A673 (cell line): ENCODE data around the gene LRRC25. TPM values are rescaled to one million over a fixed set of nuclear protein-coding genes. Genes with fewer than 3 reads are reported as not detected.

Experiments
- BruUV-seq: library from RNA; stranded (reverse); fragments of 400-500 nt; replicated peaks from 2 replicates; lab custom pipeline; 2021; lab: Mats Ljungman, UMichigan
- CTCF ChIA-PET: fragments of 300-600 bp; sonication (Branson Sonifier 250); formaldehyde crosslinking; loops from one replicate; lab custom pipeline; 2022; ENCODE audit warnings: antibody characterized with exemption; lab: Charles Lee
- POLR2A ChIA-PET: fragments of 300-600 bp; sonication (Branson Sonifier 250); formaldehyde crosslinking; loops from one replicate; lab custom pipeline; 2022; ENCODE audit warnings: antibody characterized with exemption; ENCODE audit not compliant: low non-redundant PET; lab: Charles Lee
- DNase-seq: peaks from one replicate; pipeline ENCODE4 v3.0.0-alpha.2; 2015; ENCODE audit warnings: low spot score
- H3K27ac ChIP-seq: fragments of 200-600 bp; sonication (generic); 2 replicates; pipeline ENCODE4 v1.5.1; 2016; ENCODE audit warnings: mixed run types, low read depth, mild to moderate bottlenecking, mixed read lengths, antibody characterized with exemption, low read length; ENCODE audit not compliant: poor library complexity, severe bottlenecking
- H3K27me3 ChIP-seq: fragments of 200-600 bp; sonication (generic); replicated peaks from 2 replicates; pipeline ENCODE4 v1.6.1; 2017; ENCODE audit warnings: mixed run types, low read depth, mild to moderate bottlenecking, mixed read lengths, antibody characterized with exemption, low read length; ENCODE audit not compliant: insufficient read depth, poor library complexity
- H3K36me3 ChIP-seq: fragments of 200-600 bp; sonication (generic); 2 replicates; pipeline ENCODE4 v1.6.1; 2016; ENCODE audit warnings: mixed run types, mild to moderate bottlenecking, mixed read lengths, antibody characterized with exemption, low read length; ENCODE audit not compliant: insufficient read depth, poor library complexity, severe bottlenecking
- H3K4me1 ChIP-seq: fragments of 200-600 bp; sonication (generic); 2 replicates; pipeline ENCODE4 v1.6.1; 2017; ENCODE audit warnings: mixed run types, mild to moderate bottlenecking, mixed read lengths, antibody characterized with exemption, low read length; ENCODE audit not compliant: insufficient read depth, poor library complexity, severe bottlenecking
- H3K4me3 ChIP-seq: fragments of 200-600 bp; sonication (generic); 2 replicates; pipeline ENCODE4 v1.5.1; 2016; ENCODE audit warnings: low read depth, mixed run types, mild to moderate bottlenecking, mixed read lengths, low read length; ENCODE audit not compliant: poor library complexity, severe bottlenecking
- H3K9me3 ChIP-seq: fragments of 200-600 bp; sonication (generic); 2 replicates; pipeline ENCODE4 v1.6.1; 2016; ENCODE audit warnings: mixed run types, low read depth, mild to moderate bottlenecking, mixed read lengths, antibody characterized with exemption, low read length; ENCODE audit not compliant: poor library complexity, severe bottlenecking
- CTCF ChIP-seq: fragments of 300-800, 200-600 bp; sonication (generic); conservative IDR thresholded peaks from 2 replicates; pipeline ENCODE4 v1.5.1; 2017; ENCODE audit warnings: low read depth, mild to moderate bottlenecking, antibody characterized with exemption, low read length, moderate library complexity, mixed read lengths
- EZH2 ChIP-seq: fragments of 200-600 bp; sonication (generic); IDR thresholded peaks from 2 replicates; pipeline ENCODE4 v1.6.1; 2017; ENCODE audit warnings: borderline replicate concordance, low read depth, mild to moderate bottlenecking, mixed read lengths, antibody characterized with exemption, low read length; ENCODE audit not compliant: poor library complexity, severe bottlenecking
- intact Hi-C: fragments of 100-400 bp; cut with micrococcal nuclease; formaldehyde crosslinking; loops from one replicate; pipeline ENCODE4 v1.10.0; 2022; ENCODE audit not compliant: unreplicated experiment
- total RNA-seq: library from RNA; stranded (reverse); gene quantifications from 2 replicates; pipeline ENCODE4 v1.2.3, GENCODE V29; 2021

Gene LRRC25
- total RNA-seq, 1 experiment from 2014 or later: not detected

GRCh38 chr19:18429717-18430416 lies 32.4 kb upstream of the LRRC25 start:
- DNase-seq: no peak
- intact Hi-C loops: no loop called here
- ChIA-PET POLR2A (interaction anchor here (0.9 kb wide), 1 partner anchor 588 kb away, joined by 4 read pairs; no protein-coding TSS in a partner anchor), CTCF (no interaction called here)
- Histone ChIP-seq H3K36me3 (peaks cover 24% of the 10 kb centered on the region), H3K4me1 (peaks cover 86% of the 10 kb centered on the region), H3K9me3 (no peaks in the 10 kb centered on the region), H3K27me3 (no peaks in the 10 kb centered on the region), H3K27ac (peak overlapping the region; percentile 82), H3K4me3 (peak overlapping the region; percentile 45)
- TF ChIP-seq EZH2: no peak
- TF ChIP-seq CTCF: no peak
- BruUV-seq: no TSS peak

GRCh38 chr19:18428787-18429674 lies 31.6 kb upstream of the LRRC25 start:
- Histone ChIP-seq H3K4me1 (peaks cover 84% of the 10 kb centered on the region), H3K27me3 (no peaks in the 10 kb centered on the region), H3K36me3 (peaks cover 15% of the 10 kb centered on the region), H3K4me3 (peak overlapping the region; percentile 45), H3K27ac (peak overlapping the region; percentile 82), H3K9me3 (no peaks in the 10 kb centered on the region)
- ChIA-PET CTCF (interaction anchor here (0.7 to 1.1 kb wide), 3 partner anchors 10 to 150 kb away, joined by 4 to 6 read pairs (median 5); partner anchors contain the start of gene SSBP4), POLR2A (interaction anchor here (0.7 to 0.9 kb wide), 2 partner anchors 16 to 587 kb away, joined by 3 to 4 read pairs; no protein-coding TSS in a partner anchor)
- intact Hi-C loops: no loop called here
- no TSS peak for BruUV-seq
- TF ChIP-seq EZH2: no peak
- TF ChIP-seq CTCF: no peak
- DNase-seq: peak; percentile 98

DNA sequence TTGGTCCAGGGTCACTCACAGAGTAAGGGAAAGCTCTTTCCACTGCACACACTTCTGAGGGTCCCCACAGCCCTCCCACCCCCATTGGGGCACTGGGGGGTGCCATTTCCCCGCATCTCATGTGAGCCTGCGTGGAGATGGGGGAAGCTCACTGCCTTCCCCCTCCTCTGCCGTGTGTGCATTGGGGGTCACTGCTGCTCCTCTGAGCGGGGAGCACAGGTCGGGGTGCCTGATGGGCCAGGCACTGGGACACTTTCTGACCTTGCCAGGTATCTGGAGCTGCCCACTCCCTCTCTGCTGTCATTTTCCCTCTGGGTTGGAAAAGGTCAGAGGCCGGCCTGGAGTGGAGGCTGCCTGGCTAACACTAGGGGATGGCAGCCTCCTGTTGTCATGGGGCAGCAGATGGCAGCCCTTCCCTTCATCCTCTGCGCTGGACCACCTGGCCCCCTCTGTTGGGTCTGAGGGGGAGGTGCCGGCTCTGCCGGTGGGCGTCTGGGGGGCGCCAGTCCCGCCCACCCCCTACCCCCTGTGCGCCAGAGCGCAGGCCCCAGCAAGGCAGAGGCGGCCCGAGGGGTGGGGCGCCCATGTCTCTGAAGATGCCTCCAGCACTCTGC lies 30.9 kb upstream of the LRRC25 start:
- no peaks in the 10 kb centered on the region for H3K27me3 ChIP-seq
- H3K36me3 ChIP-seq: peaks cover 14% of the 10 kb centered on the region
- no peaks in the 10 kb centered on the region for H3K9me3 ChIP-seq
- ChIA-PET CTCF (interaction anchor here (0.8 to 1.1 kb wide), 2 partner anchors 9 to 149 kb away, joined by 4 to 6 read pairs; partner anchors contain the start of gene SSBP4), POLR2A (no interaction called here)
- H3K4me1 ChIP-seq: peaks cover 88% of the 10 kb centered on the region
- peak overlapping the region; percentile 45 for H3K4me3 ChIP-seq
- TF ChIP-seq CTCF: no peak
- no peak for TF ChIP-seq EZH2
- BruUV-seq: no TSS peak
- H3K27ac ChIP-seq: peak overlapping the region; percentile 56
- intact Hi-C loops: no loop called here
- no peak for DNase-seq
